HTERT RPE-1 (cell line): ENCODE results near the gene CLEC18C.
"Not testable (repeated sequence)": the region's sequence is repeated elsewhere in the genome, so short reads cannot be mapped to it uniquely, and the experiment has no call there.

Source experiments
- in situ Hi-C: fragments of 300-500 bp; cut with MboI; formaldehyde crosslinking; loops from 4 replicates; pipeline ENCODE4 v1.14.3; 2020; ENCODE audit warnings: low sequenced_read_pairs

Gene CLEC18C

DNA sequence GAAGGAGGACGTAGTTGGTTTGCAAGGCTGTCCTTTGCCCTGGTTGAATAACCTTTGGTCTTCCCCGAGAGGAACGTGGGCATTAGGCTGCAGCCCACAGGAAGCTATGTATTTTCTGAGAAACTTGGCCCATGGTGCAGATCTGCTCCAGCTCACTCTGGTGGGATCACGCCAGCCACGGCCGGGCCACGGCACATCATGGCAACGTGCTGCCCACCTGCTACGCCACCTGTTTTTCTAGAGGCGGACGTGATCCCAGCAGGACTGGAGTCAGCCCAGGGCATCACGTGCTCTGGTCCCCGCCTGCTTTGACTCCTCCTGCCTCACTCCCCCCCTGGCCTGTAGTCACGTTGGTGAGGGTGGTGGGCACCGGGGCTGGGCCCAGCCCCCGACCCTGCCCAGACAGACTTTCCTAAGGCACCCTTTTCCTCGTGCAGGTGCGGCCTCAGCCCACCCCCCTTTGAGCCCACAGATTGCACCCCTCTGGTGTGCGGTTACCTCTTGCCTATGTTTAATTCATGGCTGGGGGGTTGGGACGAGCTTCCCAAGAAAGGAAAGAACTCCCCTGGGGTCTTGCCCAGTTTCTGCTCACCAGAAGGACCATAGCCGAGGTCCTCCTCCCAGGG lies at the start of gene CLEC18C:
Gene CLEC18C (plus strand): TSS at position 576 of the 626 bp plus-strand sequence. CDS start 492 bp downstream, outside the sequence.
- in situ Hi-C loops: not testable (repeated sequence)

DNA sequence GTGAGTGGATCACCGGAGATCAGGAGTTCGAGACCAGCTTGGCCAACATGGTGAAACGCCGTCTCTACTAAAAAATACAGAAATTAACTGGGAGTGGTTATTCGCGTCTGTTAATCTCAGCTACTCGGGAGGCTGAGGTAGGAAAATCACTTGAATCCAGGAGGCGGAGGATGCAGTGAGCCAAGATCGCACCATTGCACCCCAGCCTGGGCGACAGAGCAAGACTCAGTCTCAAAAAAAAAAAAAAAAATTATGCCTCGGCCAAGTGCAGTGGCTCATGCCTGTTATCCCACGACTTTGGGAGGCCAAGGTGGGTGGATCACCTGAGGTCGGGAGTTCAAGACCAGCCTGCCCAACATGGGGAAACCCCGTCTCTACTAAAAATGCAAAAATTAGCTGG lies 49.8 kb upstream of the CLEC18C start:
- in situ Hi-C loops: not testable (repeated sequence)

DNA sequence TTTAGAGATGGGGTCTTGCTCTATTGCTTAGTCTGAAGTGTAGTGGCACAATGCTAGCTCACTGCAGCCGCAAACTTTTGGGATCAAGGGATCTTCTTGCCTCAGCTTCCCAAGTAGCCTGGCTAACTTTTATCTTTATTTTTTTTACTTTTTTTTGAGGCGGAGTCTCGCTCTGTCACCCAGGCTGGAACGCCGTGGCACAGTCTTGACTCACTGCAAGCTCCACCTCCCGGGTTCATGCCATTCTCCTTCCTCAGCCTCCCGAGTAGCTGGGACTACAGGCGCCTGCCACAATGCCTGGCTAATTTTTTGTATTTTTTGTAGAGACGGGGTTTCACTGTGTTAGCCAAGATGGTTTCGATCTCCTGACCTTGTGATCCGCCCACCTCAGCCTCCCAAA lies 47.4 kb upstream of the CLEC18C start:
- in situ Hi-C loops: not testable (repeated sequence)

DNA sequence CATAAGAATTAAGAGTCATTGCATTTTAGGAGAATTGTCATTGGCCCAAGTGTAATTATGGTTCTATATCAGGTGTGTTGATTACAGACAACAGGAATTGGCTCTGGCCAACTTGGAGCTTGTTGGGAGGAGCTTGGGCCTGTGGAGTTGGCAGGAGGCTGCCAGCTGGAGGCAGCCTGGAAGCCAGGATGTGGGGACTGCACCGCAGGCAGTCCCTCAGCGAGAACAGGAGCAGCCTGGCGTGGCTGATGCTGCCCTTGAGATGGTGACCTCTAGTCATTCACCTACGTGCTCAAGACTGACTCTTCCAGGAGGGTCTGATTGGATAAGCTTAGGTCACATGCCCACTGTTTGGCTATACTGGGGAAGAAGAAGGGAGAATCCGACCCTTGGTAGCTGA lies 45.9 kb upstream of the CLEC18C start:
- in situ Hi-C loops: not testable (repeated sequence)

DNA sequence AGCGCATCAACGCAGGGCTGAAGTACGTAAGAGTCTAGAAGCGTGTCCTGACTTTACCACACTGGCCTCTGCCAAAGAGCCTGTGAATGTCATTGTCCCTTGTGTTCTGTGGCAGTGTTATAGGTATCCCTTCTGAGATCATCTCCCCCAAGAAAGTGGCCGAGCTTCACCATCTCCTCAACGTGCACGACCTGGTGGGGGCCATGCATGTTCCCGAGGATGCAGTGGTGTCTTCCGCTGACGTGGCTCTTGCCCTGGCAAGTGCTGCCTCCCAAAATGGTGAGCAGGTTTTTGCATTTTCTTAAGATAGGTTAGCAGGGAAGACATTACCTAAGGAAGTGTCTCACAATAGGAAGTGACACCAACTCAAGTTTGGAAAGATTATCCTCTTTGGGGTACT lies 44.7 kb upstream of the CLEC18C start:
- in situ Hi-C loops: not testable (repeated sequence)

DNA sequence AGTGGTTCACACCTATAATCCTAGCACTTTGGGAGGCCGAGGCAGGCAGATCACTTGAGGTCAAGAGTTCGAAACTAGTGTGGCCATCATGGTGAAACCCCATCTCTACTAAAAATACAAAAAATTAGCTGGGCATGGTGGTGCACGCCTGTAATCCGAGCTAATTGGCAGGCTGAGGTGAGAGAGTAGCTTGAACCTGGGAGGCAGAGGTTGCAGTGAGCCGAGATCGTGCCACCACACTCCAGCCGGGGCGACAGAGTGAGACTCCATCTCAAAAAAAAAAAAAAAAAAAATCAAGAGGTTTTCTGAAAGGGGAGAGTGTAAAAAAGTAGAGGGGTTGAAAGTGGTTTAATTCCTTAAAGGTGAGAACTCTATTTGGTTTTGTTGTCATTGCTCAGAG lies 37.8 kb upstream of the CLEC18C start:
- in situ Hi-C loops: not testable (repeated sequence)

DNA sequence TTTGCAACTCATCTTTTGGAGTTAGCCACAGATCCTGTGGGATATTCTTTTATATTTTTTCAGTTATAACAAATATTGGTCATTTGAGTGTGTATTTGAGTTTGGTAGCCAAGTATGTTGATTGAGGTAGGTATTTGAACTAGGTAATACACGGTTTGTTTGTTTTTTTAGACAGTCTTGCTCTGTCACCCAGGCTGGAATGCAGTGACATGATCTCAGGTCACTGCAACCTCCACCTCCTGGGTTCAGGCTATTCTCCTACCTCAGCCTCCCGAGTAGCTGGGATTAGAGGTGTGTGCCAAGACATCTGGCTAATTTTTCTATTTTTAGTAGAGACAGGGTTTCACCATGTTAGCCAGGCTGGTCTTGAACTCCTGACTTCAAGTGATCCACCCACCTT lies 37.0 kb upstream of the CLEC18C start:
- in situ Hi-C loops: not testable (repeated sequence)

DNA sequence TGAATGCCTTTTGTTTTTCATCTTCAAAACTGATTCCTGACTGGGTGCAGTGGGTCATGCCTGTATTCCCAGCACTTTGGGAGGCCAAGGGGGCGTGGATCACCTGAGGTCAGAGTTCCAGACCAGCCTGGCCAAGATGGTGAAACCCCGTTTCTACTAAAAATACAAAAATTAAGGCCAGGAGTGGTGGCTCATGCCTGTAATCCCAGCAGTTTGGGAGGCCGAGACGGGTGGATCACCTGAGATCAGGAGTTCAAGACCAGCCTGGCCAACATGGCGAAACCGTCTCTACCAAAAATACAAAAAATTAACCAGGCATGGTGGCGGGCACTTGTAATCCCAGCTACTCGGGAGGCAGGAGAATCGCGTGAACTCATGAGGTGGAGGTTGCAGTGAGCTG lies 30.8 kb upstream of the CLEC18C start:
- in situ Hi-C loops: not testable (repeated sequence)

DNA sequence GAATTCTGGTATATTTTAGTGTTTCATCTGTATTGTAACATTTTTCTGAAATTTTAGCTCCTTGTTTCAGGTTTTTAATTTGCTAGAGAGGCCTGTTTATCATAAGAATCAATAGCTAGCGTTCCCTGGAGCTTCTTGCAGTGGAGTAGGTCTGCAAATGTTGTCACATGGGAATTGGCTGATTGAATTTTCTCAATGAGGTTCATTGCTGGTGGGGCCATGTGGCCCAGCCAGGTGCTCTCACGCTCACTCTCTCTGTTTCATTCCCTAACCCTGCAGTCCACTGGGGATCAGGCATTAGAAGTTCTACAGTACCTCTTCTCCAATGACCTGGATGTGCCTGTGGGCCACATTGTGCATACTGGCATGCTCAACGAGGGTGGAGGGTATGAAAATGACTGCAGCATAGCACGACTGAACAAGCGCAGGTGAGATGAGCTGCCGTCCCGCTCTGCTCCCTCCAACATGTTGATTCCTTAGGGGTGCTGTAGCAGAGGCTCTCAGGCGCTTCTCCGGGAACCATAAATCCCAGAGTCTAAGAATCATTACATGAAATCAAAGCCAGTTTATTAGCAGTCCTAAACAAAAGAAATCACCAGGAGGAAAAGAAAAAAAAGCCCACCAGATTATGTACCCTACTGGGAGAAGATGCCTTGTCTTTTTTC lies 30.2 kb upstream of the CLEC18C start:
- in situ Hi-C loops: not testable (repeated sequence)

DNA sequence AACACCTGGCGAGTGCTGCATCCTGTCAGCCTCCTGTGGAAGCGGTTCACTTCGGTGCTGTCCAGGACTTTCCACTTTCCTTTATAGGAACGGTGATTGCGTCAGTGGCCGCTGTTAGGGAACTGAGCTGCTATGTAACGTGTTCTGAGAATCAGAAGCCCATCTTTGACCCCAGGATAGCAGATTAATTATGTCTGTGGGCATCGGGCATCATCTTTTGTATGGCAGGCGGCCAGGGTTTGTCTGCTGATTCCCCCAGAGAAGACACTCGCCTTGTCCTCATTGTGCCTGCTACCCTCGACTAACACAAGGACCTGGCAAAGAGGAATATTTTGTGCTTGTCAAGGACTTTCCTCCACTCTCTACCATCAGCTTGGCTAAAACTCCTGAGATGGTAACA lies 25.7 kb upstream of the CLEC18C start:
- in situ Hi-C loops: not testable (repeated sequence)

DNA sequence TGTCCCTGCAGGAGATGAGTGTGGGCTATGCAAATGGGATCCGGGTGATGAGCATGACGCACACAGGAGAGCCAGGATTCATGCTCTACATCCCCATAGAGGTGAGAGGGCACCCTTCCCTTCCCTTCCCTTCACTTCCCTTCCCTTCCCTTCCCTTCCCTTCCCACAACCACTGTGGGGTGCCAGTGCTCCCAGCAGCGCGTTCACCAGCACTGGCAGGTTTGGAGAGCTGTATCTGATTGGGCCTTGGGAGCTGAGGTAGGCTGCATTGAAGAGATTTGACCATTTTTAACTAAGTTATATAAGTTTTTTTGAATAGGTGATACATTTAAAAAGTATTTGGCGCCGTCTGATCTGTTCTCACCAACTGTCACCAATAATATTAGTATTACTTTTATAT lies 25.1 kb upstream of the CLEC18C start:
- in situ Hi-C loops: not testable (repeated sequence)

DNA sequence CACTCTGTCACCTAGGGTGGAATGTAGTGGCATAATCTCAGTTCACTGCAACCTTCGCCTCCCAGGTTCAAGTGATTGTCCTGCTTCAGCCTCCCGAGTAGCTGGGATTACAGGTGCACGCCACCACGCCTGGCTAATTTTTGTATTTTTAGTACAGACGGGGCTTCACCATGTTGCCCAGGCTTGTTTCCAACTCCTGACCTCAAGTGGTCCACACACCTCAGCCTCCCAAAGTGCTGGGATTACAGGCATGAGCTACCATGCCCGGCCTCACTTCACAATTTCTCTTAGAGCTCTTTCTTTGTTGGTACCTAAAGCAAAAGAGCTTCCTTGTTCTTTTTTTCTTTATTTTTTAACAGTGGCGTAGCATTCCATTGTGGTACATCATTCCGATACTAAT lies 24.3 kb upstream of the CLEC18C start:
- in situ Hi-C loops: not testable (repeated sequence)

DNA sequence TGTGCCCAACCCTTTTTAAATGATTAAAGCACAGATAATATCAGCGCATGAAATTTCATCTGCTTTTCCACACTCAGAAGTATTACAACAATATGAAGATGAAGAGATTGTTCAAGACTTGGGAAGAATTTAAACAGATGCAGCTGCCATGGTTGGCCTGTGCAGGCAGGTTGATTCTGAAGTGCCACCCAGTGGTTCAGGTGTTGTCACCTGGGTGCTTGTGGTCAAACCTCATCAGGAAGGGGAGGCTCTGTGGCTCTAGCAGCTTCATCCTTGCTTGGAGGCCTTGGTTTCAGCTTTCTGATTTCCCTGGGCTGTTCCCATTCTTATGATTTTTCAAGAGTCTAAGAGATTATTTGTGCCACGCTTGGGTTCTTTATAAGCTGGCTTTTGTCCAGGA lies 22.2 kb upstream of the CLEC18C start:
- in situ Hi-C loops: no loop called here

DNA sequence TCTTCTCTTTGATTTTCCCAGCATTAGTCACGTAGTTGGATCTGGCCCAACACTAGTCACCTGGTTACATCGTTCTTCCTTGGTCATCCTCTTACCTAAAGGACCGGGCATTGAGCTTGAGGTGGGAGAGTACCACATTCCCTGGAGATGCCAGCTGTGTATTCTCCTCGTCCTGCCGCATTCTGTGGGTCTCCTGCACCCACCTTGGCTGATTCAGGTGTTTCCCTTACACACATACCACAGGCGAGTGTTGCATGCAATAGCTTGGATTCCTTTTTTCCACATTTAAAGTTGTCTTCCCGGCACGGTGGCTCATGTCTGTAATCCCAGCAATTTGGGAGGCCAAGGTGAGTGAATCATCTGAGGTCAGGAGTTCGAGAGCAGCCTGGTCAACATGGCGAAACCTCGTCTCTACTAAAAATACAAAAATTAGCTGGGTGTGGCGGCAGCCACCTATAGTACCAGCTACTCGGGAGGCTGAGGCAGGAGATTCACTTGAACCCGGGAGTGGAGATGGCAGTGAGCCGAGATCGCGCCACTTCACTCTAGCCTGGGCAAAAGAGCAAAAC lies 21.6 kb upstream of the CLEC18C start:
- in situ Hi-C loops: no loop called here

DNA sequence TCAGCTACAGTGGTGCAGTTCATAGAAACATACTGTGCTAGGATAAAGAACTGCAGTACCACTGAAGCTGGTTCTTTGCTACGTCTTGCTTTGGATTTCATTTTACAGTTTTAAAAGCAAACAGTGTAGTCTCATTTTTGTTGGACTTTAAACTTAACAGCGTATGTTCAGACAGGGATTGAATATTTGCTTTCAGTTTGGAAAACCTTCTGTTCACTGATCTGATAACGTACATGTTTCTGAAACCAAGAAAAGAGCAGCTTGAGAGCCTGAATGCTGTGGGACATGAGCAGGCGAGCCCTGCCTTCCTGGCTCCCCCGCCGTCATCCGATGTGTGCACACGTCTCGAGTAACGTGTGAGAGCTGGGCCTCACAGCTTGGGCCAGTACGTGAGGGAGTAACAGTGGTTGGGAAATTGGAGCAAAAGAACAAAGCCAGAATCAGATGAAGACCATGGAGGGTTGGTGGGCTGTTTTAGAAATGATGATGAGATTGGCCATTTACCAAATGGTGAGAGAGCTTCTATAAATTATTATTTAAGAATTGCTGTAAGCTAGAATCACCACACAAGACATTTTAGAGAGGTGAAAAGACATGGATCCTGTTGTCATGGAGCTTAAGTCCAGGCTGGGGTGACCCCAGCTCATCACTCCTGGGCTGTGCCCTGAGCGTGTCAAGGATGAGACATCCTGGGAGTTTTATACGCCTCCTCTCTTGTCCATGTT lies 20.8 kb upstream of the CLEC18C start:
- in situ Hi-C loops: no loop called here

DNA sequence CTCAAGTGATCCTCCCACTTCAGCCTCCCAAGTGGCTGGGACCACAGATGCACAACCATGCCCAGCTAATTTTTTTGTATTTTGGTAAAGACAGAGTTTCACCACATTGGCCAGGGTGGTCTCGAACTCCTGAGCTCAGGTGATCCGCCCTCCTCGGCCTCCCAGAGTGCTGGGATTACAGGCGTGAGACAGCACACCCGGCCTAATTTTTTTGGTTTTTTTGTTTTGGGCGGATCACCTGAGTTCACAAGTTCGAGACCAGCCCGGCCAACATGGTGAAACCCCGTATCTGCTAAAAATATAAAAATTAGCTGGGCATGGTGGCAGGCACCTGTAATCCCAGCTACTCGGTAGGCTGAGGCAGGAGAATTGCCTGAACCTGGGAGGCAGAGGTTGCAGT lies 18.9 kb upstream of the CLEC18C start:
- in situ Hi-C loops: not testable (repeated sequence)

DNA sequence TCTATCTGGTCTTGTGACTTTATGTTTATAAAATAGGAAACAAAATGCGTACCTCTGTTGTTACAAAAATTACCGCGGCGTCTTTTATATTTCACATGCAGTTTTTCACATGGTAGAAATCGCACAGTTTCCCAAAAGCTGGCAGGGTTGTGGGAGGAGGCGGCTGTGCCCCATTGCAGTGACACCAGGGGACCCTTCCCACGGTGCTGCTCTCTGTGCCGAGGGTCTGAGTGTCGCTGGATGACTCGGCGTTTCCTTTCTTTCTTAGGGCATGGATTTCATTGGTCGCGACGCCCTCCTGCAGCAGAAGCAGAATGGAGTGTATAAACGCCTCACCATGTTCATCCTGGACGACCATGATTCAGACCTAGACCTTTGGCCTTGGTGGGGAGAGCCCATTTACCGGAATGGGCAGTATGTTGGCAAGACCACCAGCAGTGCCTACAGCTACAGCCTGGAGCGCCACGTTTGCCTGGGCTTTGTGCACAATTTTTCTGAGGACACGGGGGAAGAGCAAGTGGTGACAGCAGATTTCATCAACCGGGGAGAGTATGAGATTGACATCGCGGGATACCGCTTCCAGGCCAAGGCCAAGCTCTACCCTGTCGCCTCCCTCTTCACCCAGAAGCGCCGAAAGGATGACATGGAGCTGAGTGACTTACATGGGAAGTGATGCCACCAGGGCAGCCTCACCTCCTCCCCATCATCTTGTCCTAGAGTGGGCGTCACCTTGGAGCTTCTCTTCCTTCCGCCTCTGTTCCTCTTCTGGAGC lies 17.2 kb upstream of the CLEC18C start:
- in situ Hi-C loops: no loop called here

DNA sequence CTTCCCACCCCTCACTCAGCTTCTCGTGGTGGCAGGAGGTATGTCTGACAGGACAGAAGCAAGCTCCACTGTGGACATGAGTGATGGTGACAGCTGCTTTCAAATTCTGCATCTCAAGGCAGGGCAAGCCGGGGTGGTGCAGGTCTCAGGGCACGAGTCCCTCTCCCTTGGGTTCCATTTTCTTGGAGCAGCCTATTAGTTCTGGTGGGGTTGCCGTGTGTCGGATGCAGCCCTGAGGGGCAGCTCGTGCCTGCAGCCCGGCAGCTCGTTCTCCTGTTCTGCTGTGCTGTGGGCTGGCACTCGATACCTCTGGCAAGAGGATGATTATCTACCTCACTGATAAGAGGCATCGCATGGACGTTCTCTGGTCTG lies 16.5 kb upstream of the CLEC18C start:
- in situ Hi-C loops: no loop called here

DNA sequence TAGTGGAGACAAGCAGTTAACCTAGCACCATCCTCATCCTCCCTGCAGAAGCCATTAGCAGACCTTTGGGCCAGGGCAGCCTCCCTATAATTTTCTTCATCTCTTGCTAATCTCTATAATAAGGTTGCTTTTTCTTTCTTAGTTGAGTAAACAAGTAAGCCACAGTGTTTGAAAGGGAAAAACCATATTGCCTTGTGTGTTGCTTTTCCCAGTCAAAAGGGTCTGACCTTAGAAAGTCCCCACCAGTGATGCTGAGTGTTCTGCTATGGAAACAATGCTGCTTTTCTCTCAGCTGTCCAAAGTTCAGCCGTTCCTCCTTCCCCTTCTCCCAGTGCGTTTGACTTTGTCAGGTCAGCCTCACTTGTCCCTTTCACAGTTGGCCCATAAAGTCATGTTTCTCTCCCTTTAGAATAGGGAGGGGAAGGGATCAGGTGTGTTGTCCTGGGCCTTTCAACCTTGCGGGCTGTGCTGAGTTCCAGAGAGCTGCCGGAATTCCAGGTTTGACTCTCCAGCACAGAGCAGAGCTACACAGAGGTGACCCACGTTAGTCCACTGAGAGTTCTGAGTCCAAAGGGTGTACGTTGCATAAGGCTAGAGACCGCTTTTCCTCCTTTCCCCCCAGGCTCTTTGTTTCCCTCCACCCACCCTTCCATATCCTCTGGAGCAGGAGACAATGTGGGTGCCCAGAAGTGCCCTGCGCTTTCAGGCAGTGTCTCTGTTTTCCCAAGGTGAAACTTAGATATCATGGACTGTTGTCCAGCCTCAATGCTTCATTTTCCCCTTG lies 15.9 kb upstream of the CLEC18C start:
- in situ Hi-C loops: no loop called here

DNA sequence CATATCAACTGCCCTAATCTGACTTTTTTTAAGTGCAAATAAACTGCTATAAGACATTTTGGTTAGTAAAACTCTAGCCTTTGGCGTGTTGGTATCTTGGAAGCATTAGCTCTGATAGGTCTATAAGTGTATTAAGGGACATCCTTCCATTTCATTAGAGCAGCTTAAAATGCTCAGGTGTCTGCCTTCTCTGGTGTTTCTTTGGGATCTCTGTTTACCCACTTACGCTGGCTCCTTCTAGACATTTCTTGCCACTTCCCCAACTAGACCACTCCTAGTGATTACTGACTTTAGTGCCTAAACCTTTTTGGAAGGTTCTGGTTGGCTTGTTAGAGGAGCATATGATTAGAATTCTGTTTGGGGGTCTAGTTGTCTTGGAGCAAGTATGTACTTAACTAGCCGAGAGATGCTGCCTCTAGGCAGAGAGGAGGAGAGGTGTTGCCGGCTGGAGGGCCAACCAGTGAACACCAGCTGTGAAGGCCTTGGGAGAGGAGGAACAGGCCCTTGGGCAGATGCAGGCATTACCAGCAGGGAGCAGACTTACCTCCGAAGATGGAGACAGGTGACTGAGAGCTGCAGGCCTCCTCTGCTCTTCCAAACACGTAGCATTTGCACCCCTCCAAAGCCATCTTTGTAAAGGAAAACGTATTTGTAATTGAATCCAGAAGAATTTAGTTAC lies 15.2 kb upstream of the CLEC18C start:
- in situ Hi-C loops: no loop called here
